HL-60 (cell line): ENCODE results near the gene CMTM5.
"Not testable (repeated sequence)": the region's sequence is repeated elsewhere in the genome, so short reads cannot be mapped to it uniquely, and the experiment has no call there.

Experiments used
- DNase-seq, 2 experiments: peaks; one replicate each; pipeline ENCODE4 v3.0.0-alpha.2; 2010 to 2020; ENCODE audit warnings: low read depth in 1 of 2, low spot score in 1 of 2
- H3K27ac ChIP-seq: fragments of 250-450 bp; sonication (Bioruptor Pico); replicated peaks from 2 replicates; pipeline ENCODE4 v1.5.1; 2020; ENCODE audit warnings: mild to moderate bottlenecking, moderate library complexity
- H3K27me3 ChIP-seq: fragments of 250-450 bp; sonication (Bioruptor Pico); 2 replicates; pipeline ENCODE4 v1.5.1; 2021; ENCODE audit warnings: mild to moderate bottlenecking, moderate library complexity; ENCODE audit not compliant: insufficient read depth, poor library complexity, severe bottlenecking
- H3K4me3 ChIP-seq: replicated peaks from 2 replicates; pipeline ENCODE4 v1.5.1; 2011; ENCODE audit warnings: mild to moderate bottlenecking, control low read depth, low read length; ENCODE audit not compliant: insufficient read depth
- CTCF ChIP-seq: IDR thresholded peaks from one replicate; pipeline ENCODE4 v1.5.1; 2011; ENCODE audit warnings: low read length, control low read depth, inconsistent platforms; ENCODE audit not compliant: insufficient read depth
- GABPA ChIP-seq: IDR thresholded peaks from 2 replicates; pipeline ENCODE4 v1.6.1; 2012; ENCODE audit warnings: low read depth
- POLR2AphosphoS5 ChIP-seq: IDR thresholded peaks from 2 replicates; pipeline ENCODE4 v1.6.1; 2012; ENCODE audit warnings: low read depth
- REST ChIP-seq: IDR thresholded peaks from 2 replicates; pipeline ENCODE4 v1.6.1; 2012; ENCODE audit warnings: low read depth; ENCODE audit not compliant: insufficient replicate concordance
- SPI1 ChIP-seq: IDR thresholded peaks from 2 replicates; pipeline ENCODE4 v1.6.1; 2012; ENCODE audit warnings: low read depth, mild to moderate bottlenecking, borderline replicate concordance

CMTM5 gene

GRCh38 chr14:23421594-23421993 lies 44.7 kb downstream of the CMTM5 start:
- H3K4me3 ChIP-seq, result no peak overlapping the region
- peaks cover 2% of the 10 kb centered on the region for H3K27me3 ChIP-seq

GRCh38 chr14:23423657-23424056 lies 46.8 kb downstream of the CMTM5 start:
- no peak overlapping the region for H3K27ac ChIP-seq
- H3K27me3 ChIP-seq, result peaks cover 2% of the 10 kb centered on the region
- H3K4me3 ChIP-seq, result no peak overlapping the region
- no peak for TF ChIP-seq SPI1
- TF ChIP-seq CTCF, result no peak
- TF ChIP-seq POLR2AphosphoS5, result no peak
- TF ChIP-seq REST, result no peak
- no peak for TF ChIP-seq GABPA
- DNase-seq, result no peak

More at GRCh38 chr14:23421594-23421993, 44.7 kb downstream of the CMTM5 start:
- TF ChIP-seq SPI1, result no peak
- no peak for TF ChIP-seq CTCF
- no peak for TF ChIP-seq REST
- TF ChIP-seq POLR2AphosphoS5, result no peak
- no peak for TF ChIP-seq GABPA
- no peak for DNase-seq
- no peak overlapping the region for H3K27ac ChIP-seq

- H3K27ac ChIP-seq, result no peak overlapping the region
- TF ChIP-seq SPI1 (no peak), CTCF (no peak), POLR2AphosphoS5 (no peak), GABPA (no peak), REST (no peak)
- H3K27me3 ChIP-seq, result peaks cover 2% of the 10 kb centered on the region
- DNase-seq, result no peak
- no peak overlapping the region for H3K4me3 ChIP-seq
Observed at GRCh38 chr14:23425169-23425568, 48.3 kb downstream of the CMTM5 start.

GRCh38 chr14:23425798-23426197 lies 49.0 kb downstream of the CMTM5 start:
- H3K4me3 ChIP-seq, H3K27ac ChIP-seq, H3K27me3 ChIP-seq, DNase-seq: not testable (repeated sequence)
